ENCODE measurements around the gene RAI1. TPM values are rescaled to one million over a fixed set of nuclear protein-coding genes. Genes with fewer than 3 reads are reported as not detected.

The RAI1 gene
- total and polyA plus RNA-seq, 2 experiments from 2014 or later, result 0.87 to 0.89 TPM

DNA sequence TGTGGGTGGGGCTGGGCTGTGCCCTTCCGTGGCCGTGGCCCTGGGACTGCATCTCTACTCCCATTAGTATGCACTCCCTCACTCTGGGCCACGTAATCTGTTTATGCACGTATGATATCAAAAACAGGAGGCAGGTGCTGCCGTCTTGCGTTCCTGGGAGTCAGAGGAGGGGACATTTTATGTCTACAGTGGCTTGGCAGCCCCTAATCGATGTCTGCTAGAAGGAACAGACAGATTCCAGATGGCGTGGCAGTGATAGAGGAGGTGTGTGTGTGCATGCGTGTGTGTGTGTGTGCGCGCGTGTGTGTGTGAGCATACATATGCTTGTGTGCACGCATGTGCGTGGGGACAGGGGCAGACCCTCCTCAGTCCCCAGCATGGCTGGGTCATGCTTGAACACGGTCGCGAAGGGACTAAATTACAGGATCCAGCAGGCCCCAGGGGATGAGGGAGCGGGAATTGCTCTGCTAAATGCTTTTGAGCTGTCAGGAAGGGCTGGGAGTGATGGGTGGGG lies 110.8 kb downstream of the RAI1 start:
- Histone ChIP-seq H3K36me3 (ENCODE audit: insufficient read depth) (no peaks in the 10 kb centered on the region), H3K9me2 (ENCODE audit: insufficient read depth) (no peaks in the 10 kb centered on the region), H3K4me3 (no peak overlapping the region; the same call in 1 of the 2 replicates), H3K4me1 (ENCODE audit: insufficient read depth) (peaks cover 18% of the 10 kb centered on the region; the same call in 1 of the 2 replicates), H4K20me1 (replicated peaks; ENCODE audit: insufficient read depth) (no peaks in the 10 kb centered on the region), H3K79me2 (replicated peaks; ENCODE audit: insufficient read depth) (no peaks in the 10 kb centered on the region), H2AFZ (no peak overlapping the region), H3F3A (replicated peaks; ENCODE audit: low read depth) (no peaks in the 10 kb centered on the region), H3K27ac (ENCODE audit: low read depth) (no peak overlapping the region), H3K27me3 (ENCODE audit: insufficient read depth) (peaks cover 23% of the 10 kb centered on the region; the same call in 1 of the 2 replicates), H3K4me2 (peak overlapping the region; percentile 51; the same call in 1 of the 2 replicates)
- DNase-seq (ENCODE audit: low spot score) (no peak), ATAC-seq (peak; percentile 5; the same call in 2 of the 3 replicates)
- Mint-ChIP-seq H3K27me3 (ENCODE audit: insufficient read depth, low read depth, poor library complexity) (peaks cover 35% of the 10 kb centered on the region), H3K4me3 (peak overlapping the region; percentile 57), H3K9me3 (no peaks in the 10 kb centered on the region; the same call in 2 of the 3 replicates), H3K36me3 (ENCODE audit: low read depth) (no peaks in the 10 kb centered on the region), H3K27ac (no peak overlapping the region; the same call in 1 of the 2 replicates), H3K4me1 (peaks cover 48% of the 10 kb centered on the region)
- TF ChIP-seq JUNB (IDR thresholded peaks at IDR 0.05; ENCODE audit: unreplicated experiment), result no peak
- TF ChIP-seq, protein P1, sequence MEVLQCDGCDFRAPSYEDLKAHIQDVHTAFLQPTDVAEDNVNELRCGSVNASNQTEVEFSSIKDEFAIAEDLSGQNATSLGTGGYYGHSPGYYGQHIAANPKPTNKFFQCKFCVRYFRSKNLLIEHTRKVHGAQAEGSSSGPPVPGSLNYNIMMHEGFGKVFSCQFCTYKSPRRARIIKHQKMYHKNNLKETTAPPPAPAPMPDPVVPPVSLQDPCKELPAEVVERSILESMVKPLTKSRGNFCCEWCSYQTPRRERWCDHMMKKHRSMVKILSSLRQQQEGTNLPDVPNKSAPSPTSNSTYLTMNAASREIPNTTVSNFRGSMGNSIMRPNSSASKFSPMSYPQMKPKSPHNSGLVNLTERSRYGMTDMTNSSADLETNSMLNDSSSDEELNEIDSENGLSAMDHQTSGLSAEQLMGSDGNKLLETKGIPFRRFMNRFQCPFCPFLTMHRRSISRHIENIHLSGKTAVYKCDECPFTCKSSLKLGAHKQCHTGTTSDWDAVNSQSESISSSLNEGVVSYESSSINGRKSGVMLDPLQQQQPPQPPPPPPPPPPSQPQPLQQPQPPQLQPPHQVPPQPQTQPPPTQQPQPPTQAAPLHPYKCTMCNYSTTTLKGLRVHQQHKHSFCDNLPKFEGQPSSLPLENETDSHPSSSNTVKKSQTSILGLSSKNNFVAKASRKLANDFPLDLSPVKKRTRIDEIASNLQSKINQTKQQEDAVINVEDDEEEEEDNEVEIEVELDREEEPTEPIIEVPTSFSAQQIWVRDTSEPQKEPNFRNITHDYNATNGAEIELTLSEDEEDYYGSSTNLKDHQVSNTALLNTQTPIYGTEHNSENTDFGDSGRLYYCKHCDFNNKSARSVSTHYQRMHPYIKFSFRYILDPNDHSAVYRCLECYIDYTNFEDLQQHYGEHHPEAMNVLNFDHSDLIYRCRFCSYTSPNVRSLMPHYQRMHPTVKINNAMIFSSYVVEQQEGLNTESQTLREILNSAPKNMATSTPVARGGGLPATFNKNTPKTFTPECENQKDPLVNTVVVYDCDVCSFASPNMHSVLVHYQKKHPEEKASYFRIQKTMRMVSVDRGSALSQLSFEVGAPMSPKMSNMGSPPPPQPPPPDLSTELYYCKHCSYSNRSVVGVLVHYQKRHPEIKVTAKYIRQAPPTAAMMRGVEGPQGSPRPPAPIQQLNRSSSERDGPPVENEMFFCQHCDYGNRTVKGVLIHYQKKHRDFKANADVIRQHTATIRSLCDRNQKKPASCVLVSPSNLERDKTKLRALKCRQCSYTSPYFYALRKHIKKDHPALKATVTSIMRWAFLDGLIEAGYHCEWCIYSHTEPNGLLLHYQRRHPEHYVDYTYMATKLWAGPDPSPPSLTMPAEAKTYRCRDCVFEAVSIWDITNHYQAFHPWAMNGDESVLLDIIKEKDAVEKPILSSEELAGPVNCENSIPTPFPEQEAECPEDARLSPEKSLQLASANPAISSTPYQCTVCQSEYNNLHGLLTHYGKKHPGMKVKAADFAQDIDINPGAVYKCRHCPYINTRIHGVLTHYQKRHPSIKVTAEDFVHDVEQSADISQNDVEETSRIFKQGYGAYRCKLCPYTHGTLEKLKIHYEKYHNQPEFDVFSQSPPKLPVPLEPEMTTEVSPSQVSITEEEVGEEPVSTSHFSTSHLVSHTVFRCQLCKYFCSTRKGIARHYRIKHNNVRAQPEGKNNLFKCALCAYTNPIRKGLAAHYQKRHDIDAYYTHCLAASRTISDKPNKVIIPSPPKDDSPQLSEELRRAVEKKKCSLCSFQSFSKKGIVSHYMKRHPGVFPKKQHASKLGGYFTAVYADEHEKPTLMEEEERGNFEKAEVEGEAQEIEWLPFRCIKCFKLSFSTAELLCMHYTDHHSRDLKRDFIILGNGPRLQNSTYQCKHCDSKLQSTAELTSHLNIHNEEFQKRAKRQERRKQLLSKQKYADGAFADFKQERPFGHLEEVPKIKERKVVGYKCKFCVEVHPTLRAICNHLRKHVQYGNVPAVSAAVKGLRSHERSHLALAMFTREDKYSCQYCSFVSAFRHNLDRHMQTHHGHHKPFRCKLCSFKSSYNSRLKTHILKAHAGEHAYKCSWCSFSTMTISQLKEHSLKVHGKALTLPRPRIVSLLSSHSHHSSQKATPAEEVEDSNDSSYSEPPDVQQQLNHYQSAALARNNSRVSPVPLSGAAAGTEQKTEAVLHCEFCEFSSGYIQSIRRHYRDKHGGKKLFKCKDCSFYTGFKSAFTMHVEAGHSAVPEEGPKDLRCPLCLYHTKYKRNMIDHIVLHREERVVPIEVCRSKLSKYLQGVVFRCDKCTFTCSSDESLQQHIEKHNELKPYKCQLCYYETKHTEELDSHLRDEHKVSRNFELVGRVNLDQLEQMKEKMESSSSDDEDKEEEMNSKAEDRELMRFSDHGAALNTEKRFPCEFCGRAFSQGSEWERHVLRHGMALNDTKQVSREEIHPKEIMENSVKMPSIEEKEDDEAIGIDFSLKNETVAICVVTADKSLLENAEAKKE (CRISPR knock-in tag; IDR thresholded peaks at IDR 0.05), result no peak
- TF ChIP-seq CREB1 (CRISPR knock-in tag; IDR thresholded peaks at IDR 0.05; ENCODE audit: low read depth), result no peak
- TF ChIP-seq ZNF114 (CRISPR knock-in tag; IDR thresholded peaks at IDR 0.05), result no peak
- no peak for TF ChIP-seq POLR2AphosphoS5 (IDR thresholded peaks at IDR 0.05; ENCODE audit: low read depth)
- TF ChIP-seq ZNF331 (CRISPR knock-in tag; IDR thresholded peaks at IDR 0.05; ENCODE audit: low read depth), result no peak
- TF ChIP-seq NANOG (IDR thresholded peaks at IDR 0.05; ENCODE audit: borderline replicate concordance), result no peak
- TF ChIP-seq EZH2 (IDR thresholded peaks at IDR 0.05; ENCODE audit: low read depth, unreplicated experiment), result no peak
- TF ChIP-seq, protein P2, sequence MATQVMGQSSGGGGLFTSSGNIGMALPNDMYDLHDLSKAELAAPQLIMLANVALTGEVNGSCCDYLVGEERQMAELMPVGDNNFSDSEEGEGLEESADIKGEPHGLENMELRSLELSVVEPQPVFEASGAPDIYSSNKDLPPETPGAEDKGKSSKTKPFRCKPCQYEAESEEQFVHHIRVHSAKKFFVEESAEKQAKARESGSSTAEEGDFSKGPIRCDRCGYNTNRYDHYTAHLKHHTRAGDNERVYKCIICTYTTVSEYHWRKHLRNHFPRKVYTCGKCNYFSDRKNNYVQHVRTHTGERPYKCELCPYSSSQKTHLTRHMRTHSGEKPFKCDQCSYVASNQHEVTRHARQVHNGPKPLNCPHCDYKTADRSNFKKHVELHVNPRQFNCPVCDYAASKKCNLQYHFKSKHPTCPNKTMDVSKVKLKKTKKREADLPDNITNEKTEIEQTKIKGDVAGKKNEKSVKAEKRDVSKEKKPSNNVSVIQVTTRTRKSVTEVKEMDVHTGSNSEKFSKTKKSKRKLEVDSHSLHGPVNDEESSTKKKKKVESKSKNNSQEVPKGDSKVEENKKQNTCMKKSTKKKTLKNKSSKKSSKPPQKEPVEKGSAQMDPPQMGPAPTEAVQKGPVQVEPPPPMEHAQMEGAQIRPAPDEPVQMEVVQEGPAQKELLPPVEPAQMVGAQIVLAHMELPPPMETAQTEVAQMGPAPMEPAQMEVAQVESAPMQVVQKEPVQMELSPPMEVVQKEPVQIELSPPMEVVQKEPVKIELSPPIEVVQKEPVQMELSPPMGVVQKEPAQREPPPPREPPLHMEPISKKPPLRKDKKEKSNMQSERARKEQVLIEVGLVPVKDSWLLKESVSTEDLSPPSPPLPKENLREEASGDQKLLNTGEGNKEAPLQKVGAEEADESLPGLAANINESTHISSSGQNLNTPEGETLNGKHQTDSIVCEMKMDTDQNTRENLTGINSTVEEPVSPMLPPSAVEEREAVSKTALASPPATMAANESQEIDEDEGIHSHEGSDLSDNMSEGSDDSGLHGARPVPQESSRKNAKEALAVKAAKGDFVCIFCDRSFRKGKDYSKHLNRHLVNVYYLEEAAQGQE (IDR thresholded peaks at IDR 0.05; ENCODE audit: unreplicated experiment), result no peak
- TF ChIP-seq, protein P3, sequence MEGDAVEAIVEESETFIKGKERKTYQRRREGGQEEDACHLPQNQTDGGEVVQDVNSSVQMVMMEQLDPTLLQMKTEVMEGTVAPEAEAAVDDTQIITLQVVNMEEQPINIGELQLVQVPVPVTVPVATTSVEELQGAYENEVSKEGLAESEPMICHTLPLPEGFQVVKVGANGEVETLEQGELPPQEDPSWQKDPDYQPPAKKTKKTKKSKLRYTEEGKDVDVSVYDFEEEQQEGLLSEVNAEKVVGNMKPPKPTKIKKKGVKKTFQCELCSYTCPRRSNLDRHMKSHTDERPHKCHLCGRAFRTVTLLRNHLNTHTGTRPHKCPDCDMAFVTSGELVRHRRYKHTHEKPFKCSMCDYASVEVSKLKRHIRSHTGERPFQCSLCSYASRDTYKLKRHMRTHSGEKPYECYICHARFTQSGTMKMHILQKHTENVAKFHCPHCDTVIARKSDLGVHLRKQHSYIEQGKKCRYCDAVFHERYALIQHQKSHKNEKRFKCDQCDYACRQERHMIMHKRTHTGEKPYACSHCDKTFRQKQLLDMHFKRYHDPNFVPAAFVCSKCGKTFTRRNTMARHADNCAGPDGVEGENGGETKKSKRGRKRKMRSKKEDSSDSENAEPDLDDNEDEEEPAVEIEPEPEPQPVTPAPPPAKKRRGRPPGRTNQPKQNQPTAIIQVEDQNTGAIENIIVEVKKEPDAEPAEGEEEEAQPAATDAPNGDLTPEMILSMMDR (conservative IDR thresholded peaks at IDR 0.05; ENCODE audit: low read depth in 2 of 2), result no peak
- TF ChIP-seq, protein P4, sequence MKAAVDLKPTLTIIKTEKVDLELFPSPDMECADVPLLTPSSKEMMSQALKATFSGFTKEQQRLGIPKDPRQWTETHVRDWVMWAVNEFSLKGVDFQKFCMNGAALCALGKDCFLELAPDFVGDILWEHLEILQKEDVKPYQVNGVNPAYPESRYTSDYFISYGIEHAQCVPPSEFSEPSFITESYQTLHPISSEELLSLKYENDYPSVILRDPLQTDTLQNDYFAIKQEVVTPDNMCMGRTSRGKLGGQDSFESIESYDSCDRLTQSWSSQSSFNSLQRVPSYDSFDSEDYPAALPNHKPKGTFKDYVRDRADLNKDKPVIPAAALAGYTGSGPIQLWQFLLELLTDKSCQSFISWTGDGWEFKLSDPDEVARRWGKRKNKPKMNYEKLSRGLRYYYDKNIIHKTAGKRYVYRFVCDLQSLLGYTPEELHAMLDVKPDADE (IDR thresholded peaks at IDR 0.05), result no peak

Measured in GM23338 (cell line).